HG03575 (cell line): ENCODE data around the gene UQCR10.

Source experiments
- ATAC-seq: cut with Tn5 transposase; IDR thresholded peaks from one replicate; pipeline ENCODE4 v1.9.1; 2021; ENCODE audit not compliant: unreplicated experiment, insufficient number of reproducible peaks, low FRiP score; ENCODE audit errors: extremely low read depth

UQCR10 gene

GRCh38 chr22:29767171-29768051 lies at the start of gene UQCR10:
UQCR10 (plus strand) TSS chr22:29767369; CDS start chr22:29767399, 30 bp downstream.
- no peak for ATAC-seq

- ATAC-seq: no peak
These were observed 49.4 kb upstream of the UQCR10 start for GRCh38 chr22:29717789-29718188.

DNA sequence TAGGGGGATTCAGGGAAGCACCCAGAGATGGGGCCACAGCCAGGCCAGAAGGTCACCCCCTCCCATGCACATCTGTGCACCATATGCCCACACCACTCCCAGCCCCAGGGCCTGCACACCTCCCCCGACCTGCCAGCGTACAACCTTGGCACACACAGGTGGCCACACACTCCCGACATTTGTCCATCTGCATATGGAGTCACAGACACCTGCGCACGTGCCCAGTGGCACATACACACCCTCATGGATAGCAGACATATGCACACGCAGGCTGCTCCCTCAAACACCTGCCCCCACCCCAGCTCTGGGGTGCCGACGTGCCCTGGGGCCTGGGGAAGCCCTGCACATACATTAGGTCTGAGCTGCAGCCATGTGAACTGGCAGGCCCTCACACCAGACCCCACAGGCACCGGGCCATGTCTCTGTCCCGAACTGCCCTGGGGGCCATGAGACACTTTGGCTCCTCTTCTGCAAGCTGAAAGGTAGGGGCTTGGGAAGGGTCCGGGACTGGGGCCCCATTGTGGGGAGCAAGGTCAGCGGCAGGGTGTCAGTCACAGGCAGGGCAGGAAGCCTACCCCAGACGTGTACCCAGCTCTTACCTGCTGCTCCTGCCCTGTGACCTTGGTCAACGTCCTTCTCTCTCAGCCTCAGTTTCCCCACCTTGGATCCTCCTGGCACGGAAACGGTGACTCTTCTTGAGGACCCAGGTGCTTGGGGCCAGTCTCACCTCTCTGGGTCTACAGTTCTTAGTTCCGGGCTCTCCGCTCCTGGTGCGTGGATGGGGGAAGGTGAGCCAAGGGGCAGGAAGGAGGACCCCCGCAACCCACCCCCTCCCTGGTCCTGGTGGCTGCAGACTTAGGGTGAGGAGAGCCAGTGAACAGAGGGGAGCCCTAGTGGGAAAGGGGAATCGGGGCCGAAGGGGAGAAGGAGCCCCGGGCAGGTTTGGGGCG lies 47.9 kb upstream of the UQCR10 start:
- ATAC-seq: no peak

- no peak for ATAC-seq
These were observed 47.1 kb upstream of the UQCR10 start, which contains the start of gene CABP7 for GRCh38 chr22:29719899-29720645. CABP7 (plus strand) TSS chr22:29720003; CDS start chr22:29720425, 422 bp downstream.

GRCh38 chr22:29720811-29721323 lies 46.3 kb upstream of the UQCR10 start:
- no peak for ATAC-seq

GRCh38 chr22:29722151-29722550 lies 45.0 kb upstream of the UQCR10 start:
- ATAC-seq: no peak

- ATAC-seq: no peak
These were observed 44.6 kb upstream of the UQCR10 start for GRCh38 chr22:29722587-29722986.

DNA sequence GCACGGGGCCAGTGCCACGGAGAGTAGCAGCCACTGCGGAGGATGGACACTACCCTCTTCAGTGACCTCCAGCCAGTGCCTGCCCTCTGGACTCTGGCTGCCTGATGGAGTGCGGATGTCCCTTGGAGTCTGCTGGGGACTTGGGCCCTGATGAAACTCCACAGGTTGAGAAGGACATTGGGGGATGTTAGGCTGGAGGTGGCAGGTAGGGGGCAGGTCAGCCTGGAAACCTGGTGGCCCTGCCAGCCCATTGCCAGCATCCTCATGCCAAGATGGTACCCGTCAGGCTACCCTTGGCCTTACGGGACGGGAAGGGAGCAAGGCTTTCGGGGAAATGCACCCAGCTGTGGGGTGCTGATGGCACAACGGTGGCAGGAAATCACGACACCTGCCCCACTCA lies 43.4 kb upstream of the UQCR10 start:
- no peak for ATAC-seq

- no peak for ATAC-seq
These were observed 42.3 kb upstream of the UQCR10 start for GRCh38 chr22:29724843-29725242.

DNA sequence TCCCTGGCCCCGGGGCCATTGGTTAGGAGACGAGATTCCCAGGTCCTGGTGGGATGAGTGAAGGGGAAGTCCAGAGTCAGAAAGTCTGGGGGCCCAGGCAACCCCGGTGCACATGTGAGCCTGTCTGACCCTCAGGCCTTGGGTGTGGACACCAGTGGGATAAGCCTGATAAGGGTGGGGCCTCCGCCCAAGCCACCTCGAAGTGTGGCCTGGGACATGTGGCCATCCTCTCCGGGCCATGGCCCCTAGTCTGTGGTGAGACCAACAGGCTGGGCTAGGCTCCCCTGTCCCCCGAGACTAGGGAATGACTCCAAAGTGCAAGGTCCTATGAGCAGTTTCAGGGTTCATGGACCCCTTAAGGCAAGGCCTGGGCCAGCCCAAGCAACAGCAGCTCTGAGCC lies 41.1 kb upstream of the UQCR10 start:
- ATAC-seq: no peak

GRCh38 chr22:29726512-29727130 lies 40.5 kb upstream of the UQCR10 start:
- ATAC-seq: no peak

GRCh38 chr22:29727131-29727523 lies 40.0 kb upstream of the UQCR10 start:
- ATAC-seq: no peak

DNA sequence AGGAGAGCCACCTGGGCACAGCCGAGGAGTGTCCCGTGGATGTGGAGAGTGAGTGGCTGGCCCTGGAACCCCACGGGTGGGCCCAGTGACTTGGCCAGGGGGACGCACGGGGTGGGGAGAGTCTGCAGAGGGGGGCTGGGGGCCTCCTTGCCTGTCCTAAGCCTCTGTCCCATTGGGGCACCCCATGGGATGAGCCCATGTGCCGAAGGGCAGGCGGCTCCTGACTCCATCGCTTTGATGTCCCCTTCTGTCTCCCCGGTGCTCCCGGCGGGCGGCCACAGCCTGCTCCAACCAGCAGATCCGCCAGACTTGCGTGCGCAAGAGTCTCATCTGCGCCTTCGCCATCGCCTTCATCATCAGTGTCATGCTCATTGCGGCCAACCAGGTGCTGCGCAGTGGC lies 38.0 kb upstream of the UQCR10 start:
- ATAC-seq: no peak

DNA sequence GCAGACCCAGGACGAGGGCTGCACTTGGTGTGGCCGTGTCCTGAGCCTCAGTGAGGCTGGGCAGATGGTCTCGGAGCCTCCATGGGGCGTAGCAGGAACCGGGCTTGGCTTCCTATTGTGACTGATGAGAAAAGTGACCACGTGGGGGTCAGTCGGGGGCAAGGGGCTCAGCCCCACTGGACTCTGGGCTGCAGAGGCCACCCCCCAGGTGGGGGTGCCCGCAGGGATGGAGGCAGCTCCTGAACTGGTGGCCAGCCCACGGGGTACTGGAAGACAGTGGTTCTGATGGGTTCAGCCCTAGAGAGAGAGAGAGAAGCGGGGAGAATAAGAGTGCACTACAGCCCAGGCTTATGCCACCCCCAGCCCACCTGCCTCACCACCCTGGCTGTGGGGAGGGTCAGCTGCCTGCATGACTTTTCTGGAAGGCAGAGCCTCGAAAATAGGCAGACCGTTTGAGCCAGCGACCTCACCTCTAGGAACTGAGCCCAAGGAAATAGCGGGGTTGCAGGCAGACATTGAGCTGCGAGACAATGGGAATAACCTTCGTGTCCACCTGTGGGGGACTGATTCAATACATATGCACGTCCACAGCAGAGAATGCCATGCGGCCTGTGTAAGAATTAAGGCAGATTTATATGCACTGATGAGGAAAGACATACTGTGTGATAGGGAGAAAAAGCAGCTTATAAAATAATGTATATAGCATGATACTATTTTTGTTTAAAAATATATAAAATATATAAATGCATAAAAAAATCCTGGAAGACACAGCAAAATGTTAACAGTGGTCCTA lies 35.9 kb upstream of the UQCR10 start:
- no peak for ATAC-seq

GRCh38 chr22:29732883-29733282 lies 34.3 kb upstream of the UQCR10 start:
- no peak for ATAC-seq

DNA sequence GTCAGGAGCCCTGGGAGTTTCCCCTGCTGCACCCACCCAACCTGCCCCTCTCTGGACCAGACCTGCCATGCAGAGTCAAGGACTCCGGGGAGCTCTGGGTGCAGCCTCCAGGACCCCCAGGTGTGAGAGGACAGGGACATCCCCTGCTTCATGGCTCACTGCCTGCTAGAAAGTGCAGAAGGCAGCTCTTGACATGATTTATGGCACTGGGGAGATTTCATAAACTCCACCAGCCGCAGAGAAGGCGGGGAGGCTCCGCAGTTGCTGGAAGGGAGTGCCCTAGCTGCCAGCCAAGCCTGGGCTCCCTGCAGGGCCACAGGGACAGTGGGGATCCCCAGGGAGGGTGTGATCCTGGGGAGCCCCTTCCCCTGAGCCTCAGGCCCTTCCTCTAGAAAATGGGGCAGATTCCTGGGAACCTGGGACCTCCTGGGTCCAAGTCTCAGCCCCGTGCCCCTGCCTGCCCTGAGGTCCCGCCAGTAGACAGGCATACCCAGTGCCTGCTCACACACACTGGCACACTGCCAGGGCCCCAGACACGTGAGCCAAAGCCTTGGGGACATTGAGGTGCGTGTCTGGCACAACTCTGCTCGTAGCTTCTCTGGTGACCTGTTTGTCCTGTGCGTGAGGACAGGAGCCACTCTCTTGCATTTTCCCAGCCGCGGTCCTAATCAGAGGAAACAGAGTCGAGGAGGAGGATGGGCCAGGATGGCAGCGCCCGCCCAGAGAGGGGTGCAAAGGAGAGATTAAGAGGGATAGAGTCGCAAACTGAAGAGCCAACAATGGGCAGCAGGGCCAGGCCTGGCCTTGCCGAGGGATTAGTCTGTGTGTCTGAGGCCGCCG lies 33.6 kb upstream of the UQCR10 start:
- no peak for ATAC-seq

GRCh38 chr22:29734406-29734805 lies 32.8 kb upstream of the UQCR10 start:
- no peak for ATAC-seq
